HCT116 (cell line): ENCODE data around the gene SLC16A11.

Experiments used
- SP1 ChIP-seq: IDR thresholded peaks from 2 replicates; pipeline ENCODE4 v1.6.1; 2012; ENCODE audit warnings: low read depth
- TF ChIP-seq, protein P1 (sequence below), 3 experiments: fragments of 200-600 bp in 1 of 3; sonication (generic) in 1 of 3; IDR thresholded peaks in 2 of 3; conservative IDR thresholded peaks in 1 of 3; 2 replicates each; pipeline ENCODE4 v1.5.1; 2012 to 2017; ENCODE audit warnings: low read depth in 2 of 3, low read length in 2 of 3, antibody characterized with exemption in 1 of 3, borderline replicate concordance in 1 of 3, control low read depth in 1 of 3, mild to moderate bottlenecking in 1 of 3, mixed read lengths in 1 of 3, mixed run types in 1 of 3, moderate library complexity in 1 of 3; ENCODE audit not compliant: insufficient read depth in 1 of 3
- TF ChIP-seq, protein P2 (sequence below): IDR thresholded peaks from 2 replicates; pipeline ENCODE4 v1.6.1; 2011; ENCODE audit warnings: mild to moderate bottlenecking, low read length, moderate library complexity; ENCODE audit not compliant: insufficient replicate concordance; ENCODE audit errors: extremely low read depth

DNA sequence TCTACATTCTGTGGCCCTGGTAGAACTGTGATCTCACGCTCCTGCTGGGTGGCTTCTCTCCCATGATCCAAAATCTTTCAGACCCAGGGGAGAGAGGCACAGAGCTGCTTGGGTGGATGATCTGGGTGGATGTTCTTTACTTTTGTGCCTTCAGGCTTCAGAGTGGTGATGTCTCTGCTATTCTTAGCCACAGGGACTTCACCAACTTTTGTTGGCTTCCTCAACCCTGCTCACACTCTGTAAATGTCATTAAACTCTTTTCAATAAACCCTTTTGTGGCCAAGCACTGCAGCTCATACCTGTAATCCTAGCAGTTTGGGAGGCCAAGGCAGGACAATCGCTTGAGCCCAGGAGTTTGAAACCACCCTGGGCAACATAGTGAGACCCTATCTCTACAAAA lies 28.5 kb upstream of the SLC16A11 start:
- TF ChIP-seq, protein P1, sequence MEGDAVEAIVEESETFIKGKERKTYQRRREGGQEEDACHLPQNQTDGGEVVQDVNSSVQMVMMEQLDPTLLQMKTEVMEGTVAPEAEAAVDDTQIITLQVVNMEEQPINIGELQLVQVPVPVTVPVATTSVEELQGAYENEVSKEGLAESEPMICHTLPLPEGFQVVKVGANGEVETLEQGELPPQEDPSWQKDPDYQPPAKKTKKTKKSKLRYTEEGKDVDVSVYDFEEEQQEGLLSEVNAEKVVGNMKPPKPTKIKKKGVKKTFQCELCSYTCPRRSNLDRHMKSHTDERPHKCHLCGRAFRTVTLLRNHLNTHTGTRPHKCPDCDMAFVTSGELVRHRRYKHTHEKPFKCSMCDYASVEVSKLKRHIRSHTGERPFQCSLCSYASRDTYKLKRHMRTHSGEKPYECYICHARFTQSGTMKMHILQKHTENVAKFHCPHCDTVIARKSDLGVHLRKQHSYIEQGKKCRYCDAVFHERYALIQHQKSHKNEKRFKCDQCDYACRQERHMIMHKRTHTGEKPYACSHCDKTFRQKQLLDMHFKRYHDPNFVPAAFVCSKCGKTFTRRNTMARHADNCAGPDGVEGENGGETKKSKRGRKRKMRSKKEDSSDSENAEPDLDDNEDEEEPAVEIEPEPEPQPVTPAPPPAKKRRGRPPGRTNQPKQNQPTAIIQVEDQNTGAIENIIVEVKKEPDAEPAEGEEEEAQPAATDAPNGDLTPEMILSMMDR (IDR thresholded peaks at IDR 0.05 in 2 of 3, conservative IDR thresholded peaks at IDR 0.05 in 1 of 3; ENCODE audit: borderline replicate concordance in 1 of 3, insufficient read depth in 1 of 3, low read depth in 2 of 3, low read length in 2 of 3): no peak
- TF ChIP-seq, protein P2, sequence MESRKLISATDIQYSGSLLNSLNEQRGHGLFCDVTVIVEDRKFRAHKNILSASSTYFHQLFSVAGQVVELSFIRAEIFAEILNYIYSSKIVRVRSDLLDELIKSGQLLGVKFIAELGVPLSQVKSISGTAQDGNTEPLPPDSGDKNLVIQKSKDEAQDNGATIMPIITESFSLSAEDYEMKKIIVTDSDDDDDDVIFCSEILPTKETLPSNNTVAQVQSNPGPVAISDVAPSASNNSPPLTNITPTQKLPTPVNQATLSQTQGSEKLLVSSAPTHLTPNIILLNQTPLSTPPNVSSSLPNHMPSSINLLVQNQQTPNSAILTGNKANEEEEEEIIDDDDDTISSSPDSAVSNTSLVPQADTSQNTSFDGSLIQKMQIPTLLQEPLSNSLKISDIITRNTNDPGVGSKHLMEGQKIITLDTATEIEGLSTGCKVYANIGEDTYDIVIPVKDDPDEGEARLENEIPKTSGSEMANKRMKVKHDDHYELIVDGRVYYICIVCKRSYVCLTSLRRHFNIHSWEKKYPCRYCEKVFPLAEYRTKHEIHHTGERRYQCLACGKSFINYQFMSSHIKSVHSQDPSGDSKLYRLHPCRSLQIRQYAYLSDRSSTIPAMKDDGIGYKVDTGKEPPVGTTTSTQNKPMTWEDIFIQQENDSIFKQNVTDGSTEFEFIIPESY: no peak
- no peak for TF ChIP-seq SP1
